IPS DF 6.9 (cell line): Measurements from ENCODE around the gene OPN4.

ENCODE experiments used
- DNase-seq: peaks from one replicate; pipeline ENCODE4 v3.0.0-alpha.2; 2013; ENCODE audit warnings: low read depth, low spot score
- H3K27ac ChIP-seq: one replicate; pipeline ENCODE4 v1.5.1; 2013; ENCODE audit warnings: low read length, control low read depth
- H3K27me3 ChIP-seq: 2 replicates; pipeline ENCODE4 v1.6.1; 2013; ENCODE audit warnings: mild to moderate bottlenecking, low read length; ENCODE audit not compliant: control insufficient read depth, insufficient read depth
- H3K36me3 ChIP-seq: 2 replicates; pipeline ENCODE4 v1.6.1; 2013; ENCODE audit warnings: low read length; ENCODE audit not compliant: control insufficient read depth, insufficient read depth
- H3K4me1 ChIP-seq: 2 replicates; pipeline ENCODE4 v1.6.1; 2013; ENCODE audit warnings: low read length; ENCODE audit not compliant: control insufficient read depth, insufficient read depth
- H3K4me3 ChIP-seq: 2 replicates; pipeline ENCODE4 v1.5.1; 2013; ENCODE audit warnings: mild to moderate bottlenecking, low read length
- H3K9me3 ChIP-seq: 2 replicates; pipeline ENCODE4 v1.6.1; 2013; ENCODE audit warnings: low read length, inconsistent platforms; ENCODE audit not compliant: control insufficient read depth, insufficient read depth
- WGBS: extraction: QIAGEN DNeasy Blood & Tissue Kit; methylation state at CpG from one replicate; pipeline ENCODE4 v1.1.7; 2013; ENCODE audit warnings: mixed read lengths, missing lambda C conversion rate; ENCODE audit not compliant: insufficient read length, insufficient coverage; 5-methylcytosine and 5-hydroxymethylcytosine counted together

OPN4 gene

DNA sequence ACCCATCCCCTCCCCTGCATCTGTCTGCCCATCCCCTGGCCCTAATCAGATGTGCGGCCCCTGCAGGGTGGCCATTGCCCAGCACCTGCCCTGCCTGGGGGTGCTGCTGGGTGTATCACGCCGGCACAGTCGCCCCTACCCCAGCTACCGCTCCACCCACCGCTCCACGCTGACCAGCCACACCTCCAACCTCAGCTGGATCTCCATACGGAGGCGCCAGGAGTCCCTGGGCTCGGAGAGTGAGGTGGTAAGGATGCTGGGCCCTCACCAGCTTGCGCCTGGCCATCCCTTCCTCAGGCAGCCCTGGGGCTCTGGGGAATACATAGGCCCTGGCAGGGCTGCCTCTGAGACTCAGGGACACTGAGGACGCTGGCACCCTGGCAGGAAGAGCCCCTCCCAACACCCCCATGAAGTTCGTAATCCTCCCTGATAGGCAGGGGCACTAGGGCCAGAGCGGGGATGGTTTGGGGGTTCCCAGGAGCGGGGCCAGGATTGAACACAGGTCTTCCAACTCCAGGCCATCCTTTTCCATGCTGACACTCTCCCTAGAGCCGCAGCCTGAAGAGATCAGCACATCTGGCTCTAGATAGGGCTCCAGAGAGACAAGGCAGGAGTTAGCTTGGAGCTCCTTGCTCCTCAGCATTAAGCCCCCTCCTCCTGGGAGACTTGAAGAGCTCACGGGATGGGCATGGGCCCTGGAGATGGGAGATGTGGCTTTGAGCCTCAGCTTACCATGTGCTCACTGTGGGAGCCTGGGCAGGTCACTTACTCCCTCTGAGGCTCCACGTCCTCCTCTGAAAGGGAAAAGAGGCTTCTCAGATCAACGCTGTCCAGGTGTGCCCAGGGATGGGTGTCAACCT lies 8.1 kb downstream of the OPN4 start:
- H3K4me3 ChIP-seq: no peak overlapping the region
- no peak for DNase-seq
- no peak overlapping the region for H3K27ac ChIP-seq
- no peaks in the 10 kb centered on the region for H3K27me3 ChIP-seq
- H3K36me3 ChIP-seq: no peaks in the 10 kb centered on the region
- H3K9me3 ChIP-seq: no peaks in the 10 kb centered on the region
- no CpG with 5 or more reads among the region's 19 CpGs for WGBS
- peaks cover 1% of the 10 kb centered on the region; the same call in 1 of the 2 replicates for H3K4me1 ChIP-seq

DNA sequence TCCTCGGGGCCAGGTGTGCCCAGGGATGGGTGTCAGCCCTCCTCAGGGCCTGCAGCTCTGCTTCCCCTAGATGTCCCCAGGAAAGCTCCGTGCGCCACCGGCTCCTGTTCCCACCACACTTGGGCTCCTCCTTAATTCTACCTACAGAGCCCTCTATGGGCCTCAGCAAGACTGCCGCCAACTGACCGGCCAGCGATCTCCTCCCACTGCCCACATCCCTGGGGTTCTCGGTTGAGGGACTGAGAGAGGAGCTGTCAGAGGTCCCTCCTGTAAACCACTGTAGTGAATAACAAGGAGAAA lies 8.6 kb downstream of the OPN4 start:
- no CpG with 5 or more reads among the region's 8 CpGs for WGBS
- Histone ChIP-seq H3K27ac (no peak overlapping the region), H3K36me3 (no peaks in the 10 kb centered on the region), H3K4me1 (peaks cover 3% of the 10 kb centered on the region; the same call in 1 of the 2 replicates), H3K9me3 (no peaks in the 10 kb centered on the region), H3K27me3 (no peaks in the 10 kb centered on the region), H3K4me3 (no peak overlapping the region)
- DNase-seq: no peak

DNA sequence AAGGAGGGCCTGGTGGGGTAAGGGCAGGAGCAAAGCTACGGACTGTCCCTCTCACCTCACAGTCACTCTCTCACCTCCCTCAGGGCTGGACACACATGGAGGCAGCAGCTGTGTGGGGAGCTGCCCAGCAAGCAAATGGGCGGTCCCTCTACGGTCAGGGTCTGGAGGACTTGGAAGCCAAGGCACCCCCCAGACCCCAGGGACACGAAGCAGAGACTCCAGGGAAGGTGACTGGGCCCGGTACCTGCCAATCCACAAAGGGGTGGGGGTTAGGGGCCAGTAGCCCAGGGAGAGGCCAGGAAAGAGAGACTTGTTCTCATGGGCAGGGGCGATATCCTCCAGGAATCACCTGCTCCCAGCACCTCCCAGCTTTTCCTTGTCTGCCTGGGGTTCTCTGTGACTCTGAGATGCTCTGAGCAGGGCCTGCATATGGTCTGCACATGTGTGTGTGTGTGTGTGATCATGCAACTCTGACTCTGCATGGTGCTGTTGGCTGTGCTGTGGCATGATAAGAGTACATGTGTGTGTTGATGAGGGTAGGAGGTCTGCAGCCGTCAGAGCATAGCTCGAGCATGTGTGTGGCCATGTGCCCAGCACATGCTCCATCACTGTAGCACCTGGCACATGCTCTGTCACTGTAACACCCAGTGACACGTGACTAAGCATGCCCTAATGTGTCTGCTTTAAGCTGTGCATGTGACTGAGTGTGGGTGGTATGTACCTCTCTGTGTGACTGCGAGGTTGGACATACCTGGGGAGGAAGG lies 9.4 kb downstream of the OPN4 start:
- H3K27ac ChIP-seq: no peak overlapping the region
- WGBS: no CpG with 5 or more reads among the region's 10 CpGs
- H3K9me3 ChIP-seq: no peaks in the 10 kb centered on the region
- no peaks in the 10 kb centered on the region for H3K27me3 ChIP-seq
- H3K36me3 ChIP-seq: no peaks in the 10 kb centered on the region
- no peak for DNase-seq
- peaks cover 7% of the 10 kb centered on the region; the same call in 1 of the 2 replicates for H3K4me1 ChIP-seq
- no peak overlapping the region for H3K4me3 ChIP-seq

DNA sequence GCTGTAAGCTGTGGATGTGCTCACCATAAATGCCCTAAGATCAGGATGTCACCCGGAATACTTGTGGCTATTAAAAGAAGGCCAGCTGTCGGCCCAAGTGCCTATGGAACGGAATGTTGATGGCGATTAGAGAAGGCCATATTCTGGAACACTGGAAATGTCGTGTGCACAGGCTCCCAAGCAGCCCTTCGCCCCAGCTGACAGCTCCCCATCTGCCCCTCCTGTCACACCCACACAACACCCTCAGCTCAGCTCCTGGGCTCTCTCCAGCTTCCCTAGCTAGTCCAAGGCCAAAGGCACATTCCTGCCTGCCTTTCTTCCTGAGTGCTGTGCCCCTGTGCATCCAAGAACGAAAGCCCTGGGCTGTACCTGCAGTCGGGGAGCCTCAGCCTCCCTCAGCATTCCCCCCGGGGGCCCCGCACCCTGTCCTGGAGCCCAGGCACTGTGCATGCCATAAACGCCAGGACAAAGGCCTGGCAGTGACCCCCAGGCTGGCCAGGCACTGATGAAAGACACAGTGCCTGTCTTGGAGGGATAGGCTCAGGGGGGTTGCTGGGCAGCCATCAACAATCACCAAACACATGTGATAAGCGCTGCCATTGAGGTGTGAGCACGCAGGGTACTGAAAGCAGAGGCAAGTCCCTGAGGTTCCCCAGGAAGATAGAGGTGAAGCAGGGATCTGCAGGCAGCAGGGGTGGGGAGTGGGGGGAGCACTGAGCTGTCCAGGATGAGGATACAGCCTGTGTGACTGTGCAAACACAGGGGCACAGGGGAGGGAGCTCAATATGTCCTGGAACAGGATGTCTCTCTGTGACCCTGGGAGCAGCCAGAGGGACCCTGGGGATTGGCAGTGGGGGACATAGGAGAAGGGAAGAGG lies 10.2 kb downstream of the OPN4 start:
- Histone ChIP-seq H3K36me3 (no peaks in the 10 kb centered on the region), H3K4me1 (peaks cover 7% of the 10 kb centered on the region; the same call in 1 of the 2 replicates), H3K4me3 (no peak overlapping the region), H3K27me3 (no peaks in the 10 kb centered on the region), H3K27ac (no peak overlapping the region), H3K9me3 (no peaks in the 10 kb centered on the region)
- no peak for DNase-seq
- no CpG with 5 or more reads among the region's 13 CpGs for WGBS

DNA sequence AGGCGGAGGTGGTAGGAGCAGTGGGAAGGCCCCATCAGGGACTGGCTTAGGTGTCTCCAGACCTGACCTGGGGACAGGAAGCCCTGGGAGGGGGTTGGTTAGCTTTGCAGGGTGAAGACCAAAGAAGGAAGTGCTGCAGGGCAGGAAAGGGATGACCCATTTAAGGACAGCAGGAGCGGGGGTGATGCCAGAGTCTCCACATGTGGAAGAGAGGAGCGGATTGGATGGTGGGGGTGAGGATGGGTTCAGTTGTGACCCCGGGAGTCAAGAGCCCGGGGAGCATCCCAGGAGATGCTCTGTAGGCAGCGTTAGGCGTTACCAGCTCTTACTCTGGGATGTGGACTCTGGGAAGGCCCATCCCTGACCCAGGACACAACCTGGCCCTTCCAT lies 10.9 kb downstream of the OPN4 start:
- H3K4me3 ChIP-seq: no peak overlapping the region
- DNase-seq: no peak
- no CpG with 5 or more reads among the region's 7 CpGs for WGBS
- no peak overlapping the region for H3K27ac ChIP-seq
- H3K4me1 ChIP-seq: peaks cover 7% of the 10 kb centered on the region; the same call in 1 of the 2 replicates
- H3K36me3 ChIP-seq: no peaks in the 10 kb centered on the region
- H3K27me3 ChIP-seq: no peaks in the 10 kb centered on the region
- H3K9me3 ChIP-seq: no peaks in the 10 kb centered on the region

DNA sequence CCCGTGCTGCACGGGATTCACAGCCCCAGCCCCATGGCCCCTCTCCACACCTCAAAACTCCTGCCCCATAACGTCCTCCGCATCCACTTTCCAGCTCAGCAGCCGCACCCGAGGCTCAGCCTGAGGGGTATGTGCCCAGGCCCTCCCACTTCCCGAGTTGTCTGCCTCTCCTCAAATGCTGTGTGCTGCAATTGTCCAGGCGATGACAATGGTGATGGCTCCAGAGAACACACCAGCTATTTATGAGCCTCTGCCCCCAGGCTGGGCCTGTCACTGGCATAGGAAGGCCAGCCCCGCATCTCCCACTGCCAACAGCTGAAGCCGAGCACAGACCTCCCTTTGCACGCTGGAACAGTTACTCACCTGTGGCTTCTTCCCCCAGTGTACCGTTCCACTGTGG lies 11.5 kb downstream of the OPN4 start:
- Histone ChIP-seq H3K27ac (no peak overlapping the region), H3K4me3 (no peak overlapping the region), H3K4me1 (peaks cover 9% of the 10 kb centered on the region; the same call in 1 of the 2 replicates), H3K9me3 (no peaks in the 10 kb centered on the region), H3K36me3 (no peaks in the 10 kb centered on the region), H3K27me3 (no peaks in the 10 kb centered on the region)
- no peak for DNase-seq
- WGBS: no CpG with 5 or more reads among the region's 12 CpGs

DNA sequence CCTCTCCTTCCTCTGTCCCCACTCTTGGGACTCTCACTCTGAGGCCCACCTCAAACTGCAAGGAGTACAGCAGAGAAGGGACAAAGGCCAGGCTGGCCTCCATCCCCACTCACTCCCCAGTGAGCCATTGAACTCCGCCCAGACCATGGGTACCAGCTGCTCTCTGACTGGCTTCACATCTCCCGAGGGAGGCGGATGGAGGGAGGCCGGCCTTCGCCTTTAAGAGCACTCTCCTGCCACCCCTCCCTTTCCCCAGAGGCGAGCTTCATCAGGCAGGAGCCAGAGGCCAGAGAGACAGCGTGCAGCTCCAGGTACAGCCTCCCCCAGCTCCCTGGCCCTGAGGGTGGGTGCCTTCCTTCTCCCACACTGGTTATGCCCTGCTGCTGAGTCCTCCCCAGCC lies 12.2 kb downstream of the OPN4 start:
- Histone ChIP-seq H3K9me3 (no peaks in the 10 kb centered on the region), H3K27me3 (no peaks in the 10 kb centered on the region), H3K4me1 (peaks cover 9% of the 10 kb centered on the region; the same call in 1 of the 2 replicates), H3K4me3 (no peak overlapping the region), H3K36me3 (no peaks in the 10 kb centered on the region), H3K27ac (no peak overlapping the region)
- DNase-seq: no peak
- WGBS: no CpG with 5 or more reads among the region's 7 CpGs

DNA sequence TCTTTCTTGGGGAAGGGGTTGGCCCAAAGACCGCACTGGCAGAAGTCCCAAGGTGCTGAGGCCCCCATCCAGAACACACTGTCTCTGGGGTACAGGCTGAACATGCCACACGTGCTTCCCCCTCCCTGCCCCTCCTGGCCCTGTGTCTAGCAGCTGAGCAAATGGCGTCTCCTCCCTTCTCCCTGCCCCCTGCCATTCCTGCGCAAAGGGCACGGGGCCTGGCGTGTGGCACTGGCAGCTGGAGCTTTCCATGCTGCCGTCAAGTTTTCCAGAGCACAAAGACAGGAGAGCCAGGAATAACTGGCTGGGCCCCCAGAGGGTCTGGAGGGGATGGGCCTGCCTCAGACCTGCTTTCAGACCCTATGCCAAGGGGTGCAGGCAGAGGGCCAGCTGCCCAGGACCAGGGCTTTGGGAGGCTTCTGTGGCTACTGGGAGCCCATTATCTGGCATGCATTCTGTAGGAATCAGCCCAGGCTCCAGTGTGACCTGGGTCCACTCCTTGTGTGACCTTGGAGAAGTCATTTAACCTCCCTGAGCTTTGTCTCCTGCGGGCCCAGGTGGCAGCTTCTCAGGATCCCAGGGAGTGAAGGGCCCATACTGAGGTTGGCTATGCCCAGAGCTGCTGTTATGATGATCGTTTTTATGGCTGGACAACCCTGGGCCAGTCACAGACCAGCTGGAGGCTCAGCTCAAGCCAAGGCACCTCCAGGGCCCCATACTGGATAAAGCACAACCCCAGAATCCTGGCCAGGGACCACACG lies 13.3 kb downstream of the OPN4 start:
- no peaks in the 10 kb centered on the region for H3K27me3 ChIP-seq
- no peaks in the 10 kb centered on the region for H3K36me3 ChIP-seq
- H3K9me3 ChIP-seq: no peaks in the 10 kb centered on the region
- H3K4me3 ChIP-seq: no peak overlapping the region
- DNase-seq: no peak
- no CpG with 5 or more reads among the region's 10 CpGs for WGBS
- H3K4me1 ChIP-seq: peaks cover 9% of the 10 kb centered on the region; the same call in 1 of the 2 replicates
- no peak overlapping the region for H3K27ac ChIP-seq

DNA sequence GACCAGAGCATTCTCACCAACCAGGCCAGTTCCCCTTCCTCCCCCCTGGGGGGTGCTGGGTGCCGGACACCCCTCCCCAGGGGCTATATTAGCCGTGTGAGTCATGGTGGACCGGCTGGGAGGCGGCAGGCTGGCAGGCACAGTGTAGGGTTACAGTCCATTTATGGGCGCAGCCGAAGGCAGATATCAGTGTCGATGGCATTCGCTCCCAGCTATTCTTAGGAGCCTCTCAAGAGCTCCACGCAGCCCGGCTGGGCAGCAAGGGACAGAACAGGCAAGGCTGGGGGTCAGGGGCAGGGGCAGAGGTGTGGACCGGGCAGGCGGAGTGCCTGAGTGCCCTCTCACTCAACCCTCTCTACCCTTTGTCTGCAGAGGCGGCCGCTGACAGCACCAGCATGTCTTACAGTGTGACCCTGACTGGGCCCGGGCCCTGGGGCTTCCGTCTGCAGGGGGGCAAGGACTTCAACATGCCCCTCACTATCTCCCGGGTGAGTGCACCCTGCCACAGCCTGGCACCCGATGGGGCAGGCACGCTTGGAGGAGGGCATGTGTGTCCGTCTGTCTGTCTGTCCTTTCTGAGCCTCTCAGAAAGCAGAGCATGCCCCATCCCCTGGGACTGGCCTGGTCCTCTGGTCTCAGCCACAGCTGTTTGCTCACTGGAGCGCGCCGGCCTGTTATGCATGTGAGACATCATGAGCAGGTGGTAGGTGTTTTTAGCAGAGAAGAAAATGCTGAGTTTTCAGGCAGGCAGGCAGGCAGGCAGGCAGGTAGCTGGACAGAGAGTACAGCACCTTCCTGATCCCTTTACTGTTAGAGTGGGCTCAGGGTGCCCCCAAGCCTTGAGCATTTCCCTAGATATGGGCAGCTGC lies 14.2 kb downstream of the OPN4 start, which contains the start of gene LDB3:
Gene LDB3, plus strand, starts transcription at position 215 of the 869 bp plus-strand sequence. Its CDS starts 181 bp downstream, at position 396.
- Histone ChIP-seq H3K4me1 (peaks cover 11% of the 10 kb centered on the region; the same call in 1 of the 2 replicates), H3K9me3 (no peaks in the 10 kb centered on the region), H3K4me3 (no peak within 1 kb of the TSS), H3K36me3 (no peaks in the 10 kb centered on the region), H3K27me3 (no peaks in the 10 kb centered on the region), H3K27ac (no peak within 1 kb of the TSS)
- no CpG with 5 or more reads among the region's 23 CpGs for WGBS
- no peak for DNase-seq
